HG02884 (cell line): Measurements from ENCODE around the gene ARHGEF4.

ENCODE experiments used
- ATAC-seq: cut with Tn5 transposase; IDR thresholded peaks from one replicate; pipeline ENCODE4 v1.9.1; 2021; ENCODE audit warnings: mild to moderate bottlenecking, moderate library complexity; ENCODE audit not compliant: unreplicated experiment

Gene ARHGEF4

DNA sequence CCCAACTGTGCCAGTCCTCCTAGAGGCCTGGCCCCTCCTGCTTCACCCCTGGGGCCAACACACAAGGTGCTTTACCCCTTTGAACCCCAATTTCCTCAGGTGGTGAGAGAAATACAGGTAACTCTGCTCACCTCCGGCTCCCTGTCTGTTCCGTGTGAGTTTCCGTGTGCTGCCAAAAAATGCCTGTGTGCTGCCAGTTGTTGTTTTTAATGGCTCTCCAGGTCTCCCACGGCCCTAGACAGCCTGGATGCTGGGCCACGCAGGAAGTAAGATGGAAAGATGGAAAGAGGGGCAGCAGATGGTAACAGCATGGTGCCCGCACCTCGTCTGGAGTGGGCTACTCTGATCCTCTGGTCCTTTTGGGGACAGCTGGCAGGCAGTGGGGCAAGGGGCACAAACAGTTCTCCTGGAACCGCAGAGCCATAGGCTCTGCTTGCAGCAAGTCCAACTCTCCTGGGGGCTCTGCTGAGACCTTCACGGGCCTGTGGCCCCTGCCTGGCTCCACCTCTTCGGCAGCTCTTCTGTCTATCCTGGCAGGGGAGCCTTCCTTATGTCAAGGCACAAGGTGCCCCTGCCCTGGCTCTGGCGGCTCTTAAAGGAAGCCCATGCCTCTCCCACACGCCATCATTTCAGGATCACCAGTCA lies 4.3 kb upstream of the ARHGEF4 start:
- no peak for ATAC-seq

DNA sequence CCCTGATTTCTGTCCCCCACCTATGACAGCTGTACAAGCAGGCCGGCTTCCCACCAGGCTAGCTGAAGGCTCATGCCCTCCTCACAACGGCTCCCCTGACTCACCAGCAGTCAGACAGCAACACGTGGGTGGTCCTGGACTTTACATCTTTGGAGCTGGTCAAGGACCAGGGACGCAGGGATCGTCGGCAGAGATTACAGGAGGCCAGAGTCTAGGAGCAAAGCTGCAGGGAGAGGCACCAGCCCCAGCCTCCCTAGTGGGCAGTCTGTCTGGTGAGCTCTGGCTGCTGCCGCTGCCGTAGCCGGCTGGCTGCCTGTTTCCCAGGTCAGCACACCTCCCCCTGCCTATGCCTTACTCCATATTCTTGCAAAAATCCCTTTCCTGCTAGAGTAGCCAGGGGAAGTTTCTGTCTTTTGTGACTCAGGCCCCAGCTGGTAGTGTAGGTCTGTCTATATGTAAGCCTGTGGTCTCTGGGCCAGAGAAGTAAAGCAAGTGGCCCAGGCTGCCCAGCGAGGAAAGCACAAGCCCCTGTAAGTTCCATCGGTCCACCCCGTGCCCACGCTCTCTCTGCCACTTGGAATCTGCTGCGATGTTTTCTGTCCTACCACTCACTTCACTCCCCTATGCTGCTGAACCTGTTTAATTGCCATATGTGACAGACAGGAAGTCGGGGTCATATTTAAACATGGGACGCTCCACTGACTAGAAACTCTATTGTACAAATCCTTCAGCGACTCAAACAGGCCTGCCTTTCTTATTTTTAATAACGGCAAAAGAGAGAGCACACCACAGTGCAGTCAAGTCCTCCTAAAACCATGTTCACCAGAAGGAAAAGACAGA lies 2.4 kb upstream of the ARHGEF4 start:
- ATAC-seq: no peak

DNA sequence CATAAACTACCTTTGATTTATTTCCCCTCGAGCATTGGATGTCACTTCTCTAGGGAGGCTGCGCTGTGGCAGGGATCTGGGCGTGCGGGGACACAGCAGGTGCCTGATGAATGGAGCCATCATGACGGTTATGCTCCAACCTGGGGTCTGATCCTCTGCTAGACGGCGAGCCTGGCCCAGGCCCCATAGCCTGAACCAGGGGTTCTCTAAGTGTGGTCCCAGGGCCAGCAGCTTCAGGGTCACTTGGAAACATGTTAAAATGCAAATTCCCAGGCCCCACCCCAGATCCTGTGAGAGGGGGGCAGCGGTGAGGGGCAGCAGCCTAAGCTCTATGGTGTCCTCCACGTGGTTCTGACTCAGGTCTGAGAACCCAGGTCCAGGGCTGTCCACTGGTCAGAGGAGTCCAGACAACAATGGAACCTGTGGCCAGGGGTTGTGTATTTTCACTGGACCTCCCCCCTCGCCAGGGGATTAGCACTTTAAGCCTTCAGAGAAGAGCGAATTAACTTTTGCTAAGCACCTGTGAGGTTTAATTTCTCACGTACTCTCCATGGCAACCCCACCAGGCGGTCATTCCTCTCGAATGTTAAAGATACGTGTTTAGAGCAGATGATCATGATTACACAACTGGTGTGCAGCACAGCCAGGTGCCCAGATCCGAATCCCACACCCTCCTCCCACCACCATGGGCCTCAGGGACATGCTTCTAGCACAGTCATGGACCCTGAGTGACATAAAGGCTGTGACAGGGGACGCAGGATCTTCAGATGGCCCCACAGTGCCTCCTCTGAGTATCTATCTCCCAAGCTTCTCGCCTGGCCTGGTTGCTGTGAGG lies 1.6 kb upstream of the ARHGEF4 start:
- ATAC-seq: no peak

DNA sequence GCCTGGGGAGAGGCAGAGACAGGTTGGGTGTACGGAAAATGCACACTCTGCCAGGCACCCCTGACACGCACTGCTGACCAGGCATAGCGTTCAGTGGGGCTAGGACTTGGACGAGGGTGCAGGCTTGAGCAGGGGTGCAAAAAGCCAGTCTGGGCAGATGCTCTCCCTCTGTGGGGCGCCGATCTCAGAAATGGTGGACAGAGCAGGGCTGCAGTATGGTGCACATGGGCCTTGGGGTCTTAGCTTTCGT lies 1.0 kb upstream of the ARHGEF4 start:
- no peak for ATAC-seq

DNA sequence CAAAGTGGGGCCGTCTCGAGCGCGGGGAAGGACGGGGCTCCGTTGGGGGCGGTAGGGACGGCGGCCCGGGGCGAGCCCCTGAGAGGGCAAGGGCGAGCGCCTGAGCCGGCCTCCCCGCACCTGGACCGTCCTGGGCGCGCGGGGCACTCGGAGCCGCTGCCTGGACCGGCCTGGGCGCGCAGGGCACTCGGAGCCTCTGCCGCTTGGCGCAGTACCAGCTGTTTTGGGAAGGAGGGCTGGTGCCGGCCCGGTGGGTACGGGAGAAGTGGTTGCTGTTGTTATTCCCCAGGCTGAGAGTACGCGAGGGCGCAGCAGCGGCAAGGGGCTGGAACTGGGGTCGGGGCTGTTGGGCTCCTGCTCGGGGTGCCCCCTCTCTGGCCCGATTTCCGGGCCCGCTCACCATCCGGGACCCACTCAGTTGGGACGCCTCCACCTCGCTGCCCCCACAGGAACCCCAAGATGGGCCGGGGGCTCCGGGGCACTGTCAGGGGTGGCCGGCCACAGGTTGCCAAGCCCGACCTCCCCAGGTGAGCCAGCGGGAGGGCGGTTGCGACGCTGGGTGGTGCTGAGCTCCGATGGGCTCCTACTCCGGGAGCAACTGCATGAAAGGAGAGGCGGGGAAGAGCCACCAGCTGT lies 579 bp downstream of the ARHGEF4 start:
- ATAC-seq: no peak

DNA sequence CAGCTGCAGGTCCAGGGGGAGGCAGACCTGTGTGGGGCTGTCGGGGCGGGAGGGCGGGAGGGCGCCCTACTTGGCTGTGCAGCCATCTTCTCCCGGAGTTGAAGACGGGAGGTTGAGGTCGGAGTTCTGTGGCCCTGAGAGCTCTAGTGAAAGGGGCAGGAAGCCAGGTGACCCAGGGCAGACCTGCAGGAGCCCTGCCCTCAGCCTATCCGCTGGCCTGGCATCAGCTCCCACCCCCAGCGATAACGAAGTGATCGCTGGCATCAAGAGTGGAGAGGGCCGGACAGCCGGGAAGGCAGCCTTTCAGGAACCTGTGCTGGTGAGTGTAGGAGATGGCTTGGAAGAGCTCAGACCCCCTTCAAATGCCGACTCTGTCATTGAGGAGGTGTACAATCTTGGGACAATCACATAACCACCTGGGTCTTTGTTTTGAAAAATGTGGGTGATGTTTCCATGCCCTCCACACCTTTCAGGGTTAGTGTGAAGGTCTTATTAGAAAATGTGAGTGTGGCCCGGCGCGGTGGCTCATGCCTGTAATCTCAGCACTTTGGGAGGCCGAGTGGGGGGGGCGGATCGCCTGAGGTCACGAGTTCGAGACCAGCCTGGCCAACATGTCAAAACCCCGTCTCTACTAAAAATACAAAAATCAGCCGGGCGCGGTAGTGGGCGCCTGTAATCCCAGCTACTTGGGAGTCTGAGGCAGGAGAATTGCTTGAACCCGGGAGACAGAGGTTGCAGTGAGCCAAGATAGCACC lies 1.3 kb downstream of the ARHGEF4 start:
- no peak for ATAC-seq

DNA sequence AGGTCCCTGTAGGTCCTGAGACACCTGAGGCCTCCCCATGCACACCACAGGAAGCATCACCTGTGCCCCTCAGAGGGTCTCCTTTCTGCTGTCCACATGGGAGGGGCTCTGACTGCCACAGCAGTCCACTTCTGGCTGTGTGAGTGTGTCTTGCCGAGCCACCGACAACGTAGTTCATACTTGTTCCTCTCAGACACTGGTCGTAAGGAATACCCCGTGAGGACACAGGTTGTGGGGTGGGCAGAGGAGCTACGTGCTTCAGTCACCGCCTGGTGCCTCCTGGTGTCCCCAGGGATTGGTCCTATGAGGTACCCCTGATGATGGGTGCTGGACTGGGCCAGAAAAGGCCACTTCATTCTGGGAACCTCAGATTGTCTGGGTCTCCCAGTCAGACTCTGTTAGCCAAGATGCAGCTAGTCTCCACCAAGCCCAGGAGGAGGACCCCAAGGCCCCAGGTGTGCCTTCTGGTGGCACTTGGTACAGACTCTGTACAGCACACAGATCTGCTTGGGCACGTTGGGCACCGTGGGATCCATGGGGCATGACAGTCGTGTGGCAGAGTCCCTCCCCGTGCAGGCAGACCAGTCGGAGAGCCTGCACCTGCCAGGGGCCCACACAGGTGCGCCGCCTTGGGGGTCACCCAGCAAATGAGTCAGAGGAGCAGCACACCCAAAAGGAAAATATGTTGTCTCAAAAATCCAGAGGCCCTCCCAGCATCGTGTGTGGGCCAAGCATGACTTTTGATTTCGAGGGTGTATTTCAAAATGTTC lies 2.5 kb downstream of the ARHGEF4 start:
- ATAC-seq: no peak

DNA sequence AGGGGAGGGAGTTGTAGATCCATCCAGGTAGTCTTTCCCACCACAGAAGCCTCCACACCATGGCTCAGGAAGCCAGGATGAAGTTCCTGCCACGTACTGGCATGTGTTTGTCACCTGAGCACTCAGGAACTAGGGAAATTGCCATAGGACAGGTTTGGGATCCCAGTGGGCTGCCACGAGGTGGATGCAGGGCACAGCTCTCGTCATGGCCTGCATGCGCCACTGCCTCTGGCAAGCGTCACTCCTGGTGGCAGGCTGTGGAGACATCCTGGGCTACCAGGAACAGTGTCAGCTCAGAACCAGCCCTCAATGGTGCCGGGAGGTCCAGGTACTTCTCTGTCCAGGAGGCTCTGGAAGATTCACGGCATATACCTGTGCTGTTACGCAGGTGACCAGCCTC lies 3.8 kb downstream of the ARHGEF4 start:
- ATAC-seq: no peak

DNA sequence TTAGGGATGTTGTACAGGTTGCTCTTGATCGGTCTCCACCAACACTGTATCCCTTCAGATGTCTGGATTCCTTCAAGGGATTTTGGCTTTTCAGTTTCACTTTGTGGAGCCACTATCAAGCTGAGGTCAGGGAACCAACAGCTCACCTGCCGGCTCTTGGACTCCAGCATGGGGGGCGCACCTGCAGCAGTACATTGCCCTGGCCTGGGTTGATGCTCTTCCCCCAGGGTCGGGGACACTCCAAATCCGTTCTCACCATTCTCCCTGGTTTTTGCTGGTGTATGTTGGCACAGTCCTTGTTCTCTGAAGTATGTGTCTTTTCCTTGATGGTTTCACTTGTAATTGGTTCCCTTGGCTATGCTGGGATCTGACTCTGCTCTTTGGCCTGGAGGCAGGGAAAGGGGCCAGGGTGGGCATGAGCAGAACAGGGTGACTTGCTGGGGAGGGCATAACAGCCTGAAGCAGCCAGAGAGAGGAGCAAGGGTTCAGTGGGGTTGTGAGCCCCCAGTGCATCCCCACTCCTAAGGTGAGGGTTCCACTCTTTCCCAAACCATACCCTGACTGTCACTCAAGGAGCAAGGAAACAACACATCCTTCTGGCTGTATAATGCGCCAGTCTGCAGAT lies 5.1 kb downstream of the ARHGEF4 start:
- no peak for ATAC-seq

DNA sequence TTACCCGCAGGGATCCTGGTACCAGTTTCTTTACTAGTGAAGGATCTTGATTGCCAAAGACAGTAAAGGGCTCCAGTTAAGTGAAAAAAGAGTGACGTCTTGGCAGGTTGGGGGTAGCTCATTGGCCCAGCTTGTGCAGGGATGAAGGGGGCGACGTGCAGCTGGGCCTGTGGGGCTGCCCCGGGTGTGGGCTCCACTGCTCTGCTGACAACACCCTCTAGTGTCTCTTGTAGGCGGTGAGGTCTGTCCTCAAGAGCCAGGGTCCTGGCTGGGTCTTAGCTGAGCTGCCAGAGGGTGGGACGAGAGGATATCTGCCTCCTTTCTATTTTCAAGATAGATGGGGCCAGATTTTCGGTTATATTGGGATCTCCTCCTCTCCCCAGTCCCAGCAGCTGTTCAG lies 6.1 kb downstream of the ARHGEF4 start:
- no peak for ATAC-seq

DNA sequence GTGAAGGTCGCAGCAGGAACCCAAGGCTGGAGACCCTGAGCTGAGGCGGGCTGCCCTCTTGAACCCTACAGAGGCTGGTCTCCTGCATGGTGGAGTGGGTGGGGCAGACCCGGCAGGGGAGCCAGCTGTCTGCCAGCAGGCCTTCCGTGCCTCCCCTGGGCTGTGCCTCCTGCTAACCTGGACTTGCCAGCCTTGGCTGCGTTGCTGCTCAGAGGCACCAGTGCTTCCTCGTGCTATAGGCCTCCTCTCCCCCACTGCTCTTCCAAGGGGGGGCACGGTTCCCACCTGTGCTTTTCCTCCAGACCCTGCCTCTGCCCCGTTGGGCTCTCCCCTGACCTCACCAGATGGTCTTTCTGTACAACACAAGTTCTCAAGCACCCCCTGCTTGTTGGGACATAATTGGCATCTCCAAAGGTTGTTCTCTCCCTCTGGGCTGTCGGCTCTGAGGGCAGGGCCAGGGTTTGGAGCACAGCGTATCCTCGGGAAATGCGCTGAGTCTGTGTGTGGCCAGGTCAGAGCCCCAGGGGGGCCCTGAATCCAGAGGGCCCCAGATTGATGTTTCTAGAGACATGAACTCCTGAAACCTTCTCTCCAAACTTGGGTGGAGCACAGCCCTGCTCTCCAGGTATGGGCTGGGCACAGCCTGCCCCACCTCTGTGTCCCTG lies 6.7 kb downstream of the ARHGEF4 start:
- ATAC-seq: no peak

DNA sequence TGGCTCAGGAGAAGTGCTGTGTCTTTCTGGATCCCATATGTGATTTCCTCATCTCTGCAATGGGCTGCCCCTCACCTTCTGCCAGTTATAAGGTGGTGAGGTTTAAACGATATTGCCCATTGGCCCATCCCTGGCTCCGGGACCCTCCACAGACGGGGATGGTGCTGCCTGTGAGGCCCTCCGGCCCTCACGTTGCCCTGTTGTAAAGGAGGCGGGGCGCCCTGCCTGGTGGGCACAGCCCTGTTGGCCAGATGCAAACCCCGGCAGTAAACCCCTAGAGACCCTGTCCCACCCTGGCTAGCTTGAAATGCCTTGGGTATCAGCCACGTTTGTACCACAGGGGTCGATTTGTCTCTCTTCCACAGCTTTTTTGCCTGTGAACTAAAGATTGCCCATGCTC lies 7.4 kb downstream of the ARHGEF4 start:
- no peak for ATAC-seq

DNA sequence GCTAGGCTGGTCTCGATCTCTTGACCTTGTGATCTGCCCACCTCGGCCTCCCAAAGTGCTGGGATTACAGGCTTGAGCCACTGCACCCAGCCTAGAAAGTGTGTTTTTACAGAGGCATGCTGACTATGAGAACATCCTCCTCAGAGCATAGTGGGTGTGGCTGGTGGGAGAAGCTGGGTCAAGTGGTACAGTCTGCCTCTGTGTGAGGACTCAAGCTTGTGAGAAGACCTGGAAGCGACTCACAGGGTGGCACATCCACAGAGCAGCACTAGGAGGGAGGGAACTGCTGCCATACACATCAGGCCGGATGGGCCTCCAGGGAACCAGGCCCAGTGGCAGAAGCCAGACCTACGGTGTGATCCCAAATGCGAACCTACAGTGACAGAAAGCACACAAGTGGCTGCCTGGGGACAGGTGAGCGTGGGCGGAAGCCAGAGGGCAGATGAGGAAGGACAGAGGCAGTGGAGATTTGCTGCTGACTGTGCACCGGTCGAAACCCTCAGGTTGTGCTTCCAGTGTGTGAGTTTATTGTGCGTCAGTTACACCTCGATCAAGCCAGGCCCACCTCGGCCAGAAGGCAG lies 8.9 kb downstream of the ARHGEF4 start:
- no peak for ATAC-seq

DNA sequence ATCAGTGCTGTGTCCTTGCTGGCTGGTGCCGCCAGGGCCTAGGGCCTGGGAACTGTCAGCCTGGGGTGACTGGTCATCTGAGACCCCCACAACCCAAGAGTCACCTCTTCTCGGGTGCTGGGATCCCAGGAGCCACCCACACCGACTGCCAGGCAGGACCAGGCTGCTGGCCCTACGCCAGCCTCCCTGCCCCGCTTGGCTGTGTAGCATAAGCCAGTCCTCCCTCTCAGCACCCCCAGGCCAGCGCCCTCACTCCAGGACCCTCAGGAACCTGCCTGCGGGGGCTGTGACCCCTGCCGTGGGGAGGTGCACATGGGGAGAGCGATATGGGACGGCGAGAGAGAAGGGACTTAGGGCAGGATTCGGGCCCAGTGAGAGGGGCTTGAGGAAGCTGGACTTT lies 9.5 kb downstream of the ARHGEF4 start:
- ATAC-seq: no peak

DNA sequence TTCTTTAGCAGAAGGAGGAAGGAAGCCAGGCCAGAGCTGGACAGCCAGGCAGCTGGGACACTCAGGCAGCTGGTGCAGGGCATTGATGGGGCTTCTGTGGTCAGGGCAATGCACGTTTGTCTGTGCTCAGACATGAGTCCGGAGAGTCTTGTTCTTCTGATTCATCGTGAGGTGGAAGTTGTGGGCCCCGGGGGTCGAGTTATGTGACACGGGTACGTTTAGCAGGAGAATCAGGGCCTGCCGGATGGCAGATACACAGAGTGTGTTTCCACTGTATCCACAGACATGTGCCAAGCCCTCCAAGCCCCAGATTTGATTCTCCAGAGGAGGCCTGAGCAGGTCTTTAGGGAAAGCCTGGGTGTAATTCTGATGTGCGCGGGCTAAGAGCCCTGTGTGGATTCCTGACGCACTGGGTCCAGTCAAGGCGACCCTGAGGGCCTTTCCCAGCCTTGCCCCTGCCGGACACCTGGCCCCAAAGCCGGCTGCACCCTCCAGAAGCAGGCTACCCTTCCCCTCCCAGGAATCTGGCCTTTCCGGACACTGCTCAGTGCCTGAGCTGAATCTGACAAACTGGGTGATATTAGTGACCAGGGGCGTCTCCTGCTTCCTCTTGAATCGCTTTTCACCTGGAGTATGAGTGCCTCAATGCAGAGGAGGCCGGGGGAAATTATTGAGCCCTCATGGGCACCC lies 10.1 kb downstream of the ARHGEF4 start:
- ATAC-seq: no peak

DNA sequence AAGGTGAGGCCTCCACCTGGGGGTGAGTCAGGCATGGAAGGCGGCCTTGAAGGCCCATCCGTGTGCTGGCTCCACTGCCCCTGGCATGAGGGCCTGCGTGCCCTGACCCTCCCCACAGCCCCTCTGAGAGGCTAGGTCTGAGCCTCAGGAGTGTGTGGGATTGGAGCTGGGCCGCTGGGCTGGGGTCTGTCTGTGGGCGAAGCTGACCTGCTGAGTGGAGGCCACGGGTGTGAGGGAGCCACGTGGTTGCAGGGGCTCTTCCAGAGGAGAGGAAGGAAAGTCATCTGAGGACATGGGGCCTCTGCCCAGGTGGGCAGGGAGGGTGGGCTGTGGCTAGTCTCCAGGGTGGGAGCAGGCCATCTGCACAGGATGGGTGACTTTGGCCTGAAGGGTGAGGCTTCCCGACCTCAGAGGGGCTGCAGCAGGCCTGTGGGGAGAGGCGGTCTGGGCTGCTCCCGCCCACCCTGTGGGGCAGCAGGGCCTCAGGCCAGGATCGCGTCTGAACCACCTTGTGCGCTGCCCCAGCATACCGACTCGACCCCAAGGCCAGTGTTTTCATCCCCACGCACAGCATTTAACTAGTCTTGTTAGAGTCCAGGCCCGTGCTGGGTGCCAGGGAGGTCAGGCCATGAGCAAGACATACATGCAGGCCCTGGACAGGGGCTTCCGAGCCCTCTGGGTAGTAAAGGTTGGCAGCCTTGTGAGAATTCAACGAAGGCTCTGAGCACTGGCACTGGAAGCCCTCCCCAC lies 11.2 kb downstream of the ARHGEF4 start:
- ATAC-seq: no peak

DNA sequence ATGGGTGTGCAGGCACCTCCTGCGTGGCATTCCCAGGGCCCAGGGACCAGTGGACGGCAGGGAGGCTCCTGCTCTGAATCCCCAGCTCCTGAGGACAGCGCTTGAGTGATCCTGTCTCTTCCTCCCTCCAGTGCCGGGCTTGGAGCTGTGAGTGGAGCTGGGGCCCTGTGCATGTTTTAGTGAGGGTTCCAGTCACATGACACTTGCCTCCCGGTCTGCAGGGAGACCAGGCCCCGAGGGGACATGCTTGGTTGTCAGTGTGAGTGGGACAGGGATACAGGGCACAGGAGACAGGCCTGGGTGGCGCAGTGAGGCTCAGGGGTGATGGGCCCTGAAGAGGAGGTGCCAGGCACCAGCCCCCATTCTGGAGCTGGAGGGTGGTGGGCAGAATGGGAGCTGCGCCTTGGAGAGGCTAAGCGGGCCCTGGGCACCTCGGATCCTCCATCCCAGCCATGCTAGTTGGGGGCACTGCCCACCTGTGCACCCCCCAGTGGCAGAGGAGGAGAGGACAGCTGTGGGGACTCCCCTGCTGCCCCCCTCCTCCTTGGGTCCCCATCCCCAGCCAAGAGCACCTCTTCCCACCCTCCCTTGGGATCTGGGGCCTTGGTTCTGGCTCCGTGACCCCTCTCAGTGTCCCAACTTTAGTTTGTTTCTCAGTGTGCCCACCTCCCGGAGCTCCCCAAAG lies 12.0 kb downstream of the ARHGEF4 start:
- ATAC-seq: no peak
